Embryonic facial prominence (tissue), 1 donor: Measurements from ENCODE around the gene PLCG2.
A peak's percentile ranks its signal among the peaks of the same experiment; 100 is the strongest.
"Not testable (repeated sequence)": the region's sequence is repeated elsewhere in the genome, so short reads cannot be mapped to it uniquely, and the experiment has no call there.

Experiments used
- DNase-seq: peaks from one replicate; pipeline ENCODE4 v3.0.0-alpha.2; 2016; ENCODE audit errors: extremely low spot score

Gene PLCG2

DNA sequence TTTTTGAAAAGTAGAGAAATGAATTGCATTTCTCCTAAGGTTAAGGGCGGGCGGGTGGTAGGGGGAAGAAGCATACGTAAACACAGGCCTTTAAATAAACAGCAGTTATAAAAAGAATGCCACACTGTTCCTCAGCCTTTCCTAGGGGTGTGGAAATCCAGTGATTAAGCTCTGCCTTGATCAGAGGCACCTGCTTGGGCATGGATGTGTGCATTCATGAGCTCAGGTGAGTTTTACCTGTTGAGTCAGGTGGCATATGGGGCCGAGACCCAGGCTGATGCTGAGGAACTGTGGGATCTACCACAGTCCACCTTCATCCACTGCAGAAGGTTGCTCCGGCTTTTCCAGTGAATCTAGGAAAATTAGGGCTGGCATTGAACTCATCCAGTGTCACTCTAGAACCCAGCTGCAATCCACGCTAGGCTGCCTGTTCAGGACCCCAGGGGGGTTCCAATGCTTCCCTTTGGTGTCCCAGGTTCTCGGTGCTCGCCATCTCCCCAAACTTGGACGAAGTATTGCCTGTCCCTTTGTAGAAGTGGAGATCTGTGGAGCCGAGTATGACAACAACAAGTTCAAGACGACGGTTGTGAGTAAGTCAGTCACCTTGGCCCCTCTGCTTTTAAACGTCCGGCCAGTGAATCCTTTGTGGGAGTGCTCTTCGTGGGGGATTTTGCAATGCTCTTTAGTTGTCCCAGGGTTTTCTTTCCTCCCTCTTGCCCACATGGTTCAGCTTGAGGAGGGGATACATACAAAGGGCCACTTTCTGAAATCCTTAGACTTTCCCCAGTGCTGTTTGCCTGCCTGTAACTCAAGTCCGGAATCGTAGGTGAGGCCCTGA, 159.5 kb downstream of the PLCG2 start:
- DNase-seq, result no peak

DNA sequence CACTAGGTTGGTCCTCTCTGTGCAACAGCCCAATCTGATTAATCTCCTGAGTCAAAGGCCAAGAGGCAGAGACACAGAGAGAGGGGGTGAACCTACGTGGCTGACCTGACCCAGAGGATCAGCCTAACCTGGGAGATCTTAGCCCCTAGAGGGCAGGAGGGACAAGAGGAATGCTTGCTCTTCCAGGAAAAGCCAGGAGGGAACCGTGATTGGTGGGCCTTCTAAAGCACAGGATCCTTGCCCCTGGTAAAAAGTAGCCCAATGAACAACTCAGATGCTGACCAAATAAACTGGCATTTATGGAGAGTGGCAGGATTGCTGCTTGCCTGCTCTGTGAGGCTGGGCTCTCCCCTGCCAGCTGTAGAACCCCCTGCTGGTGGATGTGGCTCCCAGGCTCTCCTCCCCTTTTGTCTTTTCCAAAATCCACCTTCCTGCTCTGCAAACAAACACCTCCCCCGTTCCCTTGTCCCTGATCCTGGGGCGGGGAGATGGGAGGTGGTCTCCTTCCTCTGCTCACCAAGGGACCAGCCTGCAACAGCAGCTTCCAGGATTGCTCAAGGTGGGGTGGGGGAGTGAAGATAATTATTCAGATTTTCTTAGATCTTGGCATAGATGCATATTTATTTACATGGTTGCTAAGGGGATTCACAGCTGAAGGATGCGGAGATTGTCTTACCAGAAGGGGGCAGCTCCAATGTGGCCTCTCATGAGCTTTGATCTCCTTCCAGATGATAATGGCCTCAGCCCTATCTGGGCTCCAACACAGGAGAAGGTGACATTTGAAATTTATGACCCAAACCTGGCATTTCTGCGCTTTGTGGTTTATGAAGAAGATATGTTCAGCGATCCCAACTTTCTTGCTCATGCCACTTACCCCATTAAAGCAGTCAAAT, 160.3 kb downstream of the PLCG2 start:
- no peak for DNase-seq

DNA sequence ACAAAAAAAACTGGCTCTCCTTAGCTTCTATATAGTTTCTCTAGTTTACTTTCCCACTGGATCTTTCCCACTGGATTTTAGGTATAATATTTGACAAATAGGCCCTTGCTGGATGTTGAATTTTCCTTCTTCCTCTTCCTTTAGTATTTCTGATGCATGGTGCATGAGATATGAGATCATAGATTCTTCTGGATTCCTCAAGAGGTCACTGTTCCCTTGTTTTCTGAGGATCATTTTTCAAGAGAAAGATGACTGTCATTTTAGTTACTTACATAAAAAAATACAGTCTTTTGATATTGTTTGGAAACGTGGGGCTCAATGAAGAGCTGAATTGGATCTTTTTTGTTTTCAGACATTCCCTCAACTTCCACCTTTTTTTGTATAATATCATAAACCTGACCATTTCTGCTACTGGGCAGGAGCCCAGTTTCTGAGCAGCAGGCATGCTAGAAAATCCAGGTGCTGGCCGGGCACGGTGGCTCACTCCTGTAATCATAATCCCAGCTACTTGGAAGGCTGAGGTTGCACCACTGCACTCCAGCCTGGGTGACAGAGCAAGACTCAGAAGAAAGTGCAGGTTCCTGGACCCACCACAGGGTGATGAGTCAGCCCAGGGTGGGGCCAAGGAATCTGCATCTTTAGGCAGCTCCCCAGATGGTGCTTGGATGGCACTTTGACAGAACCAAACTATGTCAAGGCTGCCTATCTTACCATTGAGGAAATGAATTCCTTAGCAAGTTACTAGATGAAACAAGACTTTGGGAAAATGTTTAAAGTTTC, 161.9 kb downstream of the PLCG2 start:
- DNase-seq, result peak; percentile 36

DNA sequence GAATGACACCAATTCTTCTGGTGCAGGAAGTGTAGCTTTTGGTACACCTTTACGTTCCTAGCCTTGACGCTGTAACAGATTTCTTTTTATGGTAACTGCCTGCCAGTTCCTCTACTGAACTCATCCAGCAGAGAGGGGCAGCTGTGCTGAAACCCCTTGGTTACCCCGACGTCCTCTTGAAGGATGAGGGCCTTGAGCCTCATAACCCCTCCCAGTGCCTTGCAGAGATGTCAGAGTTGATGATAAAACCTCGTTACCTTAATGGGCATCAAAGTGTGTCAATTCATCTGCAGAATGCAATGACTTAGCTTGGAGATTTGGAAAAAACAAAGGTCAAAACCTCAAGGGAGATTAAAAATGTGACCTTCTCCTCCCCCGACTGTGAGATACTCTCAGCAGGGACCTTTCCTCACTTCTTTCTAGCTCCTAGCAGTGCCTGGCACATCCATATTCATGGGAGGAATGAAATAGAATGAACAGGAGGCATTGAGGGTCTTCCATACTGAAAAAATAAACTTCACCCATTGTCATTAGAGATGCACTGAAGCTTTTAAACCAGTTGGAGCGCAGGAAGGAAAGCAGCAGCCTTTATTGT, 163.0 kb downstream of the PLCG2 start:
- no peak for DNase-seq

DNA sequence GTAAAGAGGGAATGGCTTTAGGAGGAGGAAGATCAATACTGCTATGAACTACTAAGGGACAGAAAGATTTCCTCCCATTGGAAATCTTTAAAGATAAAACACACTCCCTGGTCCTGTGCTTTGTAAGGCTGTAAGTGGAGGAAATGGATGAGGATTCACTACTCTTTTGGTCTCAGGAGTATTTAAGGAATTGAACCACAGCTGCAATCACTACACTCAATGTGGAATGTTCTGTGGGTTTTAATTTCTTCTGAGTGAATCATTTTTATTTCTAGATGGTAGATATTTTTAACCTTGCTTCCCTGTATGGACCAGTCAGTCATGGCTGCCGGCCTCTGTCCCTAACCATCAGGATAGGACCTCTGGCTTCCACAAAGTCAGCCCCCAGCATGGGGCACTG, 166.6 kb downstream of the PLCG2 start:
- no peak for DNase-seq

DNA sequence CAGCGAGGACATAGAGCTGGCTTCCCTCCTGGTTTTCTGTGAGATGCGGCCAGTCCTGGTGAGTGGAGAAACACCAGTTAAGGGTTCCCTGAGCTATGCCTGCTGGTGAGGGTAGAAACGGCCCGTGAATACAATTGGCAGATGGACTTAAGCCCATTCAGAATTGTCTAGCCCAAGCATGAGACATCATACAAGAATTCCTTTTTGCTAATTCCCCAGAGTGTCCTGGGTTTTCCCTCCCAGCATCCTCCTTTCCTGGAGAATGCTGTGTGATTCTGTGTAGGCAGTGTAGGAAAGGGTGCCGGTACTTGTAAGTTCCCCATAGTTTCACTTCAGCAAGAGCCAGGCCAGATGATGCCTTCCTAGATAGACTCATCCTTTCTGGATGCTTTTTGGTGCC, 167.1 kb downstream of the PLCG2 start:
- DNase-seq, result no peak

DNA sequence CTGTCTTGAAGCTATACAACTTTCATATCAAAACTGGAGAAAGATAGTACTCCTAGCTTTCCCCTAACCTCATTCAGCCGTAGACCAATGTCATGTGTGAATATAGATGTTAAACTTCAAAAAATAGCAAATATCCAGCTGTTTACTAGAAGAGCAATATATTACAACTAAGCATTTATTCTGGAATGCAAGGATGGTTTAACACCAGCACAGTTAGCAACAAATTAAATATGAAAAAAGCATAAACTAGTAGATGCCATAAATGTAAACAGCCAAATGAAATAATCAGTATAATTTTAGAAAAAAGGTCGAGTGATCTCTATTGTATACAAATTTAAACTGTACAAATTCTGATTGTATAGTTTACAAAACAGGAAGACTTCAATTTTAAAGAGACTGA, 172.5 kb downstream of the PLCG2 start:
- DNase-seq, result no peak

DNA sequence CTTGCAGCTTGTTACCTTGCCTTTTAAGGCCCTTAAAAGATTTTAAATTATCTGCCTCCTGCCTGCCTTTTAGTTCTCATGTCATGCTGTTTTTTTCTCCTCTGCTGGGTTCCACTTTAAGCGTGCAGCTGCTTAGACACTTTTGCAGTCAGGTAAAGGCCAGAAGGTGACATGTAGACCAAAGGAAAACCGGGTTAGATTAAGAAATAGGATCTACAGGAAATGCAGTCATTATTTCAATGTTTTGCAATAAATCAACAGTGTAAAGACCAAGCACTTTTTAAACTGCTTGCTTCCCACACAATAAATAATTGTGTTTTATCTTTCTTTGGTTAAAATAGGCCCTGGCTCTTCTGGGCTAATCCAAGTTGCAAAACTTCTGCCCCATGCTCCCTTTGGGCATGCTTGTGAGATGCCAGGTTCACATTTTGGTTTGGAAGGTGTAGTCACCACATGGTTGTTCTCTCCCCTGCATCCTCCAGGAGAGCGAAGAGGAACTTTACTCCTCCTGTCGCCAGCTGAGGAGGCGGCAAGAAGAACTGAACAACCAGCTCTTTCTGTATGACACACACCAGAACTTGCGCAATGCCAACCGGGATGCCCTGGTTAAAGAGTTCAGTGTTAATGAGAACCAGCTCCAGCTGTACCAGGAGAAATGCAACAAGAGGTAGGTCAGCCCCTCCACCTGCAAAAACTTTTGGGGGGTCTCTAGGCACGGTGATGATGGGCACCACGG, 177.3 kb downstream of the PLCG2 start:
- no peak for DNase-seq

DNA sequence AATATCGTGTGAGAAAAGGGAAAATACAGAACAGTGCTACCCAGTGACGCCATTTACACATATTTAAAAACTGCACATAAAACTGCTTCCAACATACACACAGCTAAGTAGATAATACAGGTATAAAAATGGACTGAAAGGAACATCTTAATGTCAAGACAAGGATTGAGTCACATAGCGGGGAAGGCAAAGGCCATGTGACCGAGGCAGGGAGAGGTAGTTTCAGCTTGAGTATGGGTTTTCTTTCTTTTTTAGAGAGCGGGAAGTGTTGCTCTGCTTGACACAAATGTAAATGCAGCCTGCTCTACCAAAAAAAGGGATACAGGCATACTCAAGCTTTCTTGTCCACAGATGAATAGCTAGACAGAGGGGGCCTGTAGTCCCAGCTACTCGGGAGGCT, 185.7 kb downstream of the PLCG2 start:
- no peak for DNase-seq

DNA sequence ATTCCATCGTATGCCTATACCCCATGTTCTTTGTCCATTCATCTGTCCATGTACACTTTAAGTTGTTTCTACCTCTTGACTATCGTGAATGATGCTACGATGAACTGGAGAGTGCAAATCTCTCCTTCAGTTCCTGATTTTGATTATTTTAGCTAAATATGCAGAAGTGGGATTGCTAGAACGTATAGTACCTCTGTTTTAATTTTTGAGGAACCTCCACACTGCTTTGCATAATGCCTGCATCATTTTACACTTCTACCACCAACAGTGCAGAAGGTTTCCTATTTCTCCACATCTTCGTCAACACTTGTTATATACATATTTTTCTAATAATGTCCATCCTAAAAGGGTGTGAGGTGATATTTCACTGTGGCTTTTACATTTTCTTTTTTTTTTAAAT, 188.3 kb downstream of the PLCG2 start:
- no peak for DNase-seq

DNA sequence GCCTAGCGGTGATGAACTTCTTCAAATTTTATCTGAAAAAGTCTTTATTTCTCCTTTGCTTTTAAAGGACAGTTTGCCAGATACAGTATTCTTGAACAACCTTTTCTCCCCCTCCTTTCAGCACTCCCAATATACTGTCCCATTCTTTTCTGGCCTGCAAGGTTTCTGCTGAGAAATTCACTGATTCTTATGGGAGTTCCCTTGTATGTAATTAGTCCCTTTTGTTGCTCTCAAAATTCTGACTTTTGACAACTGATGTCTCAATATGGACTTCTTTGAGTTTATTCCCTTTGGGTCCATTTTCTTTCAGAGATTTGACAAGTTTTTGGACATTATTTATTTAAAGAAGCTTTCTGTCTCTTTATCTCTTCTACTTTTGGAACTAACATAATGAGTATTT, 192.8 kb downstream of the PLCG2 start:
- DNase-seq, result no peak

DNA sequence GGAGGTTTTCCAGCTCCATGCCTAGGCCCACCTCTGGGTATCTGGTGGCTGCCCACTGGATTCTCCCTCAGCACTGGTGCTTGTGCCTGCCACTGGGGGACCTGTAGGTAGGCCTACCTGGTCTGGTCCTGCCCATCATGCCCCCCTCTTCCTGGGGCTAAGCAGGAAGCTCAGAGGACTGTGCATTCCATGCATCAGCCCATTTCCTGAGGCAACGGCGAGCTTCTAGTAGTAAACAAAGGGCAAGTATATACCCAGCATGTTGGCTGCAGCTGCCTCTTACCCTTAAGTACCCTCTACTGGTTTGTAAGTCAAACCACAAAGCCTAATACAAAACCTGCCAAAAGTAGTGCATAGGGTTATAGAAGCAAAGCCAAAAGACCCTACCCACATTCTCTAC, 194.6 kb downstream of the PLCG2 start:
- DNase-seq, result no peak

DNA sequence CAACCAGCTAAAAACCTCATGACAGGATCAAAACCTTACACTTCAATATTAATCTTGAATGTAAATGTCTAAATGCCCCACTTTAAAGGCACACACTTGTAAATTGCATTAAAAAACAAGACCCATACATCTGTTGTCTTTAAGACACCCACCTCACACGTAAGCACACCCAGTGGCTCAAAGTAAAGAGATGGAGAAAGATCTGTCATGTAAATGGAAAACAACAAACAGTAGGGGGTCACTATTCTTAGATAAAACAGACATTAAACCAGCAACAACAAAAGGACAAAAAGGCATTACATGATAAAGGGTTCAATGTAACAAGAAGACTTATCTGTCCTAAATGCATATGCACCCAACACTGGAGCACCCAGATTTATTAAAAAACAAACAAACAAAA, 196.5 kb downstream of the PLCG2 start:
- no peak for DNase-seq

DNA sequence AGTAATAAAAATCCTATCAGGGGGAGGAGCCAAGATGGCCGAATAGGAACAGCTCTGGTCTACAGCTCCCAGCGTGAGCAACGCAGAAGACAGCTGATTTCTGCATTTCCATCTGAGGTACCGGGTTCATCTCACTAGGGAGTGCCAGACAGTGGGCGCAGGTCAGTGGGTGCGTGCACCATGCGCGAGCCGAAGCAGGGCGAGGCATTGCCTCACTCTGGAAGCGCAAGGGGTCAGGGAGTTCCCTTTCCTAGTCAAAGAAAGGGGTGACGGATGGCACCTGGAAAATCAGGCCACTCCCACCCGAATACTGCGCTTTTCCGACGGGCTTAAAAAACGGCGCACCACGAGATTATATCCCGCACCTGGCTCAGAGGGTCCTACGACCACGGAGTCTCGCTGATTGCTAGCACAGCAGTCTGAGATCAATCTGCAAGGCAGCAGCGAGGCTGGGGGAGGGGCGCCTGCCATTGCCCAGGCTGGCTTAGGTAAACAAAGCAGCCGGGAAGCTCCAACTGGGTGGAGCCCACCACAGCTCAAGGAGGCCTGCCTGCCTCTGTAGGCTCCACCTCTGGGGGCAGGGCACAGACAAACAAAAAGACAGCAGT, 198.3 kb downstream of the PLCG2 start:
- not testable (repeated sequence) for DNase-seq

DNA sequence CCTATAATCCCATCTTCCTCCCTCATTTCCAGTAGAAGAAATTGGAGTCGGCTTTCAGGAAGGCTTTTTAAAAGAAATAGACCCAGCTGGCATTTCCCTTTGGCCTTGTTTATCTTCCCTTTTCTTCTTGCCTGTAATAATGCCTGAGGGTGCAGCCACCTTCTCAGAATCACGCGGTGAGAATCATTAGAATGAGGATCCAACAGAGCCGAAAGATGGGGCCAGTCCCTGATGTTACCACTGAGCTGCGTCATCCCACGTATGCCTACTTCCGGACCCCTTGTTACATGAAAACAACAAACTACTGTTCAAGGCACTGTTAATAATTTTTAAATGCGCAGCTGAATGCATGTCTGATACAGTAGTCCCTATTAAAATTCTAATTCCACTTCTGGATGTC, 208.0 kb downstream of the PLCG2 start:
- no peak for DNase-seq

DNA sequence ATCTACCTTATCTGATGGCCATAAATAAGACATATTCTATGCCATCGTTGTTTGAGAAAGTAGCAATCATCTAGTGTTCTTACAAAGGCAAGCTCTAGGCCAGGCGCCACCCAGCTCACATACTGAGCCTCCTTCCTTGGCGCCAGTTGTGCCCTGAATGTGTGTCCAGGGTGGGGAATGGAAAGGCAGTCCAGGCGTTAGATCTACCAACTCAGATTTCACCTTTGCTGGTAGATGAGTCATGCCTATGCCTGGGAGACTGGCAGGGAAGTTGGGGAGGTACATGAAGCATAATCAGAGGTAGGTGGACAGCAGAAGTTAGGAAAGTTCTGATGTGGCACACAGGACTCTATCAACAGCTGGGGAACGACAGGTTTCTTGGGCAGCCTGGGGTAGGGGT, 208.6 kb downstream of the PLCG2 start:
- no peak for DNase-seq

DNA sequence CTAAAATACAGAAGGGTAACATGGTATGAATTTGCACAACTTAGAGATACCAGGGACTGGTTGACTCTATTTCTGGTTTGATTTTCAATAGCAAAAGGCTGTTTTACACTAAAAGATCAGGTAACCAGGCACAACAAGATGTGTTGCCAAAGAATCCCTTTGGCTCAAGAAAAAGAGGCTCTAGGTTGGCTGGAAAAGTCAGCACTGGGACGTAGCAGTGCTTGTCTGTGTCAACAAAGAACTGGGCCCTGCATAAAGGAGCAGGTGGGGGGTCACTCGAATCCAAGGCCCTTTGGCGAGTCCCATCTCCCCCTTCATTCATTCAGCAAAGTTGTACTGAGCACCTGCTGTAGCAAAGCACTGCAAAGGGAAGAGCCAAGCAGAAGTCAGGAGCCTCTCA, 213.8 kb downstream of the PLCG2 start:
- DNase-seq, result no peak

DNA sequence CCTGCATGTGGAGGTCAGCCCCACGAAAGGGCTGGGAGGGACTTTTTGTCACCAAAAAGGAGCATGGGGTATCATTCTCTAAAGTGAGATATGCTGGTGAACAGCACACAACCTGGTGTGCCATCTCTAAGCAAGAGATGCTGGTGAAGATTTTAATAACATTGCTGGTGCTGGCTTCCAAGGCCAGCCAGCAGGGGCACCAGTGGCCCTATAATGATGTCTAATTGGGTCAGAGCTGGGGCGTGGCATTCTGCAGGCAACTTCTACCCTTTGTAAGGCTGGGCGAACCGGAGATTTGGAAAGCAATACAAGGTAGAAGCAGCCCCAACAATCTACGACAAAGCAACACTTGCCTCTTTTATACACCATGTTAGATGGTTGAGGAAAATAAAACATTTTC, 215.4 kb downstream of the PLCG2 start:
- no peak for DNase-seq

DNA sequence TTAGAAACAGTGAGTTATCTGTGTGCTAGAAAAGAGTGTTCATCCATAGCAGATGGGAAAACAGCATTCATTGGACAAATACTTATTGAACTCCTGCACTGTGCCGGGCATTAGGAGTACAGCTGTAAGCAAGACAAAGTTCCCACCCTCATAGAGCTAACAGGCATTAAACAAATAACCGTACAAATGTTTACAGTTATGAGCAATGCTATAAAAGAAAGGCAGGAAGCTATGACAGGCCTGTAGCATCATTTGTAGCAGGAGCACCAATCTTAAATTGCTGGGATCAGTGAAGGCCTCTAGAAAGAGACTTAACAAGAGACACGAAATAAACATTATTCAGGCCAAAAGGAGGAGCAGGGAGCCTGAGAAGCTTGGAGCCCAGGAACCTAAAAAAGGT, 216.6 kb downstream of the PLCG2 start:
- no peak for DNase-seq

DNA sequence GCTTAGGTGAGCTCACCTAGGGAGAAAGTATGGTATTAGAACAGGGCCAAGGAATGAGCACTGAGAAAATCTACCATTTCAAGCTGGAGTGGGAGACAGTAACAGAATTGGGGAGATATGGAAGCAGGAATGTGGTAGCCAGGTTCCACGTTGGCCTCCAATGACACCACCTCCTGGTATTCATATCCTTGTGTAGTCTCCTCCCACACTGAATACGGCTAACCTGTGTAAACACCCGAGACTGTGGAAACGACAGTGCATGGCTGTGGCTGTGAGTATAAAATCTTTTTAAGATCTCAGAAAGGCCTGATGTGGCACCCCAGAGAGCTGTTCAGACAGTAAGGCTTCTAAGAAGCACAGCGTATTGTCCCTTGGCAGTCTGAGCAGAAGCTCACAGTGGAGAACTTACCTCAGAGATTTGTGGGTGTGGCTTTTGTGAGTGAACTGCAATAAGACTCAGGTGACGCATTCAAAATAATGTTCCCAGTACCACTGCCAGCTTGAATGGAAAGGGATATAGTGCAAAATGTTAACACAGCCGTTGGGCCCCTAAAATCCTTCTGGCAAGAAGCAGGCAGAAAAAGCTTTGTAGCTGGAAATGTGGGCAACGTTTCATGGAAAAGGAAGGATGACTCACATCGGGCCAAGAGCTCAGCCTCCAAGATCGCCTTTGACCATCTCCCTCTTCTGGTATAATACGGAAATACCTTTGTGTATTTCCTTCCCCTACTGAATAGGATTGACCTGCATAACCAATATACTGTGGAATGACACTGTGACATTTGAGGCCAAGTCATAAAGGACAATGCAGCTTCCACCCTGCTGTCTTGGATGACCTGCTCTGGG, 217.8 kb downstream of the PLCG2 start:
- no peak for DNase-seq
